GM19351 (cell line): ENCODE results near the gene RBFA.
A peak's percentile ranks its signal among the peaks of the same experiment; 100 is the strongest.
"Not testable (repeated sequence)": the region's sequence is repeated elsewhere in the genome, so short reads cannot be mapped to it uniquely, and the experiment has no call there.

Experiments
- ATAC-seq: cut with Tn5 transposase; IDR thresholded peaks from one replicate; pipeline ENCODE4 v1.9.1; 2021; ENCODE audit warnings: mild to moderate bottlenecking, moderate library complexity; ENCODE audit not compliant: unreplicated experiment

Gene RBFA

GRCh38 chr18:80034068-80034851 is at the start of gene RBFA:
Gene RBFA, plus strand, starts transcription at chr18:80034434. Its CDS starts 62 bp downstream, at chr18:80034496.
- peak; percentile 73 for ATAC-seq

- no peak for ATAC-seq
These were observed 49.1 kb upstream of the RBFA start for GRCh38 chr18:79985172-79985571.

- ATAC-seq: no peak
These were observed 47.5 kb upstream of the RBFA start for GRCh38 chr18:79986726-79987125.

- ATAC-seq: no peak
These were observed 46.7 kb upstream of the RBFA start for GRCh38 chr18:79987566-79987965.

GRCh38 chr18:79988071-79988450 is 46.2 kb upstream of the RBFA start:
- peak; percentile 59 for ATAC-seq

- peak; percentile 97 for ATAC-seq
These were observed 45.6 kb upstream of the RBFA start, which contains the start of gene TXNL4A for GRCh38 chr18:79988451-79989194. Gene TXNL4A, minus strand, starts transcription at chr18:79988563. Its CDS starts 171 bp downstream, at chr18:79988392.

- ATAC-seq: peak; percentile 5
These were observed 45.1 kb upstream of the RBFA start for GRCh38 chr18:79989195-79989497.

- ATAC-seq: no peak
These were observed 42.7 kb upstream of the RBFA start for GRCh38 chr18:79991494-79991893.

- ATAC-seq: not testable (repeated sequence)
These were observed 34.5 kb upstream of the RBFA start for GRCh38 chr18:79999701-80000100.

- no peak for ATAC-seq
These were observed 33.4 kb upstream of the RBFA start for GRCh38 chr18:80000877-80001276.

GRCh38 chr18:80002468-80002867 is 31.8 kb upstream of the RBFA start:
- no peak for ATAC-seq

GRCh38 chr18:80004600-80005342 is 29.5 kb upstream of the RBFA start:
- ATAC-seq: no peak

- no peak for ATAC-seq
These were observed 27.5 kb upstream of the RBFA start for GRCh38 chr18:80006724-80007123.

GRCh38 chr18:80009661-80010550 is 24.3 kb upstream of the RBFA start:
- ATAC-seq: no peak

- no peak for ATAC-seq
These were observed 23.7 kb upstream of the RBFA start for GRCh38 chr18:80010551-80010906.

GRCh38 chr18:80011496-80012137 is 22.6 kb upstream of the RBFA start:
- not testable (repeated sequence) for ATAC-seq

- no peak for ATAC-seq
These were observed 21.5 kb upstream of the RBFA start for GRCh38 chr18:80012714-80013113.

GRCh38 chr18:80022613-80023012 is 11.6 kb upstream of the RBFA start:
- no peak for ATAC-seq

- no peak for ATAC-seq
These were observed 11.1 kb upstream of the RBFA start for GRCh38 chr18:80023173-80023572.

GRCh38 chr18:80026363-80026762 is 7.9 kb upstream of the RBFA start:
- ATAC-seq: no peak
